ENCODE measurements around the gene CDC25B. TPM values are rescaled to one million over a fixed set of nuclear protein-coding genes. Genes with fewer than 3 reads are reported as not detected.

The CDC25B gene
- total RNA-seq, 1 donor from 2014 or later, result 51.1 TPM

GRCh38 chr20:3759316-3759823 lies 36.7 kb upstream of the CDC25B start:
- no peak for DNase-seq (ENCODE audit: extremely low spot score, unreplicated experiment)
- no peak overlapping the region for H3K4me3 Mint-ChIP-seq
- H3K27me3 Mint-ChIP-seq, result no peaks in the 10 kb centered on the region
- H3K27ac Mint-ChIP-seq, result peak overlapping the region; percentile 39
- peaks cover 3% of the 10 kb centered on the region for H3K36me3 Mint-ChIP-seq
- H3K9me3 Mint-ChIP-seq, result no peaks in the 10 kb centered on the region
- H3K4me1 Mint-ChIP-seq (ENCODE audit: unreplicated experiment), result peaks cover 5% of the 10 kb centered on the region
- TF ChIP-seq CTCF (conservative IDR thresholded peaks at IDR 0.05), result no peak

GRCh38 chr20:3759884-3760283 lies 36.2 kb upstream of the CDC25B start:
- no peak for TF ChIP-seq CTCF (conservative IDR thresholded peaks at IDR 0.05)
- H3K27ac Mint-ChIP-seq, result peak overlapping the region; percentile 39
- H3K9me3 Mint-ChIP-seq, result no peaks in the 10 kb centered on the region
- no peaks in the 10 kb centered on the region for H3K27me3 Mint-ChIP-seq
- peaks cover 3% of the 10 kb centered on the region for H3K36me3 Mint-ChIP-seq
- no peak overlapping the region for H3K4me3 Mint-ChIP-seq
- no peak for DNase-seq (ENCODE audit: extremely low spot score, unreplicated experiment)
- peaks cover 5% of the 10 kb centered on the region for H3K4me1 Mint-ChIP-seq (ENCODE audit: unreplicated experiment)

GRCh38 chr20:3760655-3761348 lies 35.3 kb upstream of the CDC25B start:
- DNase-seq (ENCODE audit: extremely low spot score, unreplicated experiment), result no peak
- H3K4me3 Mint-ChIP-seq, result no peak overlapping the region
- no peaks in the 10 kb centered on the region for H3K9me3 Mint-ChIP-seq
- peaks cover 9% of the 10 kb centered on the region for H3K4me1 Mint-ChIP-seq (ENCODE audit: unreplicated experiment)
- no peak for TF ChIP-seq CTCF (conservative IDR thresholded peaks at IDR 0.05)
- H3K27ac Mint-ChIP-seq, result no peak overlapping the region
- no peaks in the 10 kb centered on the region for H3K27me3 Mint-ChIP-seq
- peaks cover 3% of the 10 kb centered on the region for H3K36me3 Mint-ChIP-seq

GRCh38 chr20:3763671-3764601 lies 32.2 kb upstream of the CDC25B start:
- Mint-ChIP-seq H3K27me3 (no peaks in the 10 kb centered on the region), H3K36me3 (peaks cover 3% of the 10 kb centered on the region), H3K4me3 (no peak overlapping the region), H3K27ac (no peak overlapping the region), H3K9me3 (no peaks in the 10 kb centered on the region), H3K4me1 (ENCODE audit: unreplicated experiment) (peaks cover 24% of the 10 kb centered on the region)
- no peak for TF ChIP-seq CTCF (conservative IDR thresholded peaks at IDR 0.05)
- DNase-seq (ENCODE audit: extremely low spot score, unreplicated experiment), result no peak

- no peak for TF ChIP-seq CTCF (conservative IDR thresholded peaks at IDR 0.05)
- Mint-ChIP-seq H3K9me3 (no peaks in the 10 kb centered on the region), H3K4me1 (ENCODE audit: unreplicated experiment) (peaks cover 28% of the 10 kb centered on the region)
These were observed 31.5 kb upstream of the CDC25B start for GRCh38 chr20:3764659-3765058.

More at GRCh38 chr20:3764659-3765058, 31.5 kb upstream of the CDC25B start:
- no peak overlapping the region for H3K27ac Mint-ChIP-seq
- H3K4me3 Mint-ChIP-seq, result no peak overlapping the region
- H3K27me3 Mint-ChIP-seq, result no peaks in the 10 kb centered on the region
- H3K36me3 Mint-ChIP-seq, result peaks cover 2% of the 10 kb centered on the region
- no peak for DNase-seq (ENCODE audit: extremely low spot score, unreplicated experiment)
